Sigmoid colon (tissue), 4 donors: ENCODE data around the gene STARD13.
"Not testable (repeated sequence)": the region's sequence is repeated elsewhere in the genome, so short reads cannot be mapped to it uniquely, and the experiment has no call there.

Source experiments
- CTCF ChIP-seq, 4 experiments: fragments of 450-650 bp in 3 of 4; fragments of 200-600 bp in 1 of 4; IDR thresholded peaks; one replicate each; pipeline ENCODE4 v1.5.1; 2016 to 2019; ENCODE audit warnings: antibody characterized with exemption in 4 of 4, mild to moderate bottlenecking in 3 of 4, moderate library complexity in 2 of 4
- POLR2A ChIP-seq, 2 donors: fragments of 450-650 bp; IDR thresholded peaks; one replicate each; pipeline ENCODE4 v1.6.1; 2016; ENCODE audit warnings: antibody characterized with exemption in 2 of 2, mild to moderate bottlenecking in 2 of 2, moderate library complexity in 2 of 2
- POLR2AphosphoS5 ChIP-seq, 4 donors: sonication (generic); formaldehyde crosslinking; IDR thresholded peaks; one replicate each; pipeline ENCODE4 v1.6.1; 2017; ENCODE audit warnings: antibody characterized with exemption in 4 of 4

GRCh38 chr13:33177340-33178208 is 108.0 kb downstream of the STARD13 start:
- not testable (repeated sequence) for TF ChIP-seq POLR2A, POLR2AphosphoS5, CTCF (IDR thresholded peaks at IDR 0.05)
